Ascending aorta (tissue), 2 donors: Measurements from ENCODE around the gene ISG15. TPM values are rescaled to one million over a fixed set of nuclear protein-coding genes. Genes with fewer than 3 reads are reported as not detected.
"Not testable (repeated sequence)": the region's sequence is repeated elsewhere in the genome, so short reads cannot be mapped to it uniquely, and the experiment has no call there.

Experiments used
- DNase-seq, 2 donors: peaks; one replicate each; pipeline ENCODE4 v3.0.0-alpha.2; 2019; ENCODE audit warnings: low spot score in 2 of 2
- H3K27ac ChIP-seq, 2 donors: fragments of 200-600 bp; sonication (generic); one replicate each; pipeline ENCODE4 v1.5.1; 2016 to 2017; ENCODE audit warnings: mild to moderate bottlenecking in 1 of 2
- H3K27me3 ChIP-seq: fragments of 200-600 bp; sonication (generic); one replicate; pipeline ENCODE4 v1.5.1; 2017
- H3K36me3 ChIP-seq, 2 donors: fragments of 200-600 bp; sonication (generic); one replicate each; pipeline ENCODE4 v1.5.1; 2016
- H3K4me1 ChIP-seq, 2 donors: fragments of 200-600 bp; sonication (generic); one replicate each; pipeline ENCODE4 v1.5.1; 2016 to 2017; ENCODE audit warnings: mild to moderate bottlenecking in 1 of 2
- H3K4me3 ChIP-seq, 2 donors: fragments of 200-600 bp; sonication (generic); one replicate each; pipeline ENCODE4 v1.5.1; 2016 to 2017; ENCODE audit warnings: mild to moderate bottlenecking in 1 of 2
- H3K9me3 ChIP-seq, 2 donors: fragments of 200-600 bp; sonication (generic); one replicate each; pipeline ENCODE4 v1.5.1; 2016
- CTCF ChIP-seq, 3 experiments: fragments of 200-600 bp in 2 of 3; fragments of 450-650 bp in 1 of 3; sonication (generic) in 2 of 3; IDR thresholded peaks; one replicate each; pipeline ENCODE4 v1.5.1; 2016 to 2019; ENCODE audit warnings: antibody characterized with exemption in 3 of 3, mild to moderate bottlenecking in 1 of 3, moderate library complexity in 1 of 3
- intact Hi-C: fragments of 100-400 bp; cut with DNase I; formaldehyde crosslinking; loops from one replicate; pipeline ENCODE4 v1.15.1; 2023
- total RNA-seq: library from RNA; depleted of rRNA; stranded (reverse); fragments of >200 nt; gene quantifications from one replicate; pipeline ENCODE4 v1.1.0, GENCODE V29; 2016

Gene ISG15
- total RNA-seq, 1 donor from 2014 or later, result 125 TPM

GRCh38 chr1:981955-982558 is 31.2 kb upstream of the ISG15 start, which contains the start of gene PERM1:
PERM1 (minus strand) TSS chr1:982093; CDS start chr1:981029, 1,064 bp downstream.
- intact Hi-C loops, result no loop called here
- Histone ChIP-seq H3K4me1 (no peaks in the 10 kb centered on the region), H3K27ac (no peak within 1 kb of the TSS), H3K27me3 (no peaks in the 10 kb centered on the region), H3K9me3 (no peaks in the 10 kb centered on the region), H3K36me3 (no peaks in the 10 kb centered on the region), H3K4me3 (no peak within 1 kb of the TSS)
- DNase-seq, result no peak
- no peak for TF ChIP-seq CTCF (IDR thresholded peaks at IDR 0.05)

GRCh38 chr1:982765-983436 is 30.4 kb upstream of the ISG15 start:
- Histone ChIP-seq H3K36me3 (no peaks in the 10 kb centered on the region), H3K27ac (no peak overlapping the region), H3K4me1 (no peaks in the 10 kb centered on the region), H3K27me3 (no peaks in the 10 kb centered on the region), H3K4me3 (no peak overlapping the region), H3K9me3 (no peaks in the 10 kb centered on the region)
- intact Hi-C loops, result no loop called here
- DNase-seq, result no peak
- no peak for TF ChIP-seq CTCF (IDR thresholded peaks at IDR 0.05)

GRCh38 chr1:983798-984475 is 29.4 kb upstream of the ISG15 start:
- Histone ChIP-seq H3K4me1 (no peaks in the 10 kb centered on the region), H3K27me3 (no peaks in the 10 kb centered on the region), H3K36me3 (no peaks in the 10 kb centered on the region), H3K9me3 (no peaks in the 10 kb centered on the region), H3K27ac (no peak overlapping the region), H3K4me3 (peak overlapping the region in 1 of 2 donors; percentile 21)
- DNase-seq, result no peak
- intact Hi-C loops, result loop anchor here (1.0 kb wide), 2 partner anchors 19 to 80 kb away; no protein-coding TSS in a partner anchor
- peak; percentile 53 to 99 (median 98) for TF ChIP-seq CTCF (IDR thresholded peaks at IDR 0.05)

- Histone ChIP-seq H3K4me3 (peak overlapping the region in 1 of 2 donors; percentile 21), H3K4me1 (no peaks in the 10 kb centered on the region), H3K36me3 (no peaks in the 10 kb centered on the region), H3K9me3 (peaks cover 0 to 2% of the 10 kb centered on the region in 2 donors), H3K27ac (no peak overlapping the region), H3K27me3 (no peaks in the 10 kb centered on the region)
- no peak for DNase-seq
- TF ChIP-seq CTCF (IDR thresholded peaks at IDR 0.05), result no peak
- intact Hi-C loops, result loop anchor here (1.0 kb wide), 2 partner anchors 19 to 80 kb away; no protein-coding TSS in a partner anchor
Measured at GRCh38 chr1:984476-984814, 28.9 kb upstream of the ISG15 start.

GRCh38 chr1:985126-985525 is 28.2 kb upstream of the ISG15 start:
- no peak overlapping the region for H3K27ac ChIP-seq
- H3K36me3 ChIP-seq, result no peaks in the 10 kb centered on the region
- TF ChIP-seq CTCF (IDR thresholded peaks at IDR 0.05), result no peak
- H3K4me1 ChIP-seq, result no peaks in the 10 kb centered on the region
- no peaks in the 10 kb centered on the region for H3K27me3 ChIP-seq
- no peak for DNase-seq
- intact Hi-C loops, result no loop called here
- peaks cover 0 to 6% of the 10 kb centered on the region in 2 donors for H3K9me3 ChIP-seq
- H3K4me3 ChIP-seq, result no peak overlapping the region

GRCh38 chr1:988061-988460 is 25.2 kb upstream of the ISG15 start:
- H3K36me3 ChIP-seq, DNase-seq, H3K4me1 ChIP-seq, H3K27ac ChIP-seq, H3K27me3 ChIP-seq, intact Hi-C loops, H3K4me3 ChIP-seq: not testable (repeated sequence)
- H3K9me3 ChIP-seq, result peaks cover 0 to 24% of the 10 kb centered on the region in 2 donors

GRCh38 chr1:991275-991674 is 22.0 kb upstream of the ISG15 start:
- H3K4me3 ChIP-seq, H3K4me1 ChIP-seq, H3K27me3 ChIP-seq, H3K27ac ChIP-seq, DNase-seq, H3K36me3 ChIP-seq, intact Hi-C loops: not testable (repeated sequence)
- peaks cover 0 to 24% of the 10 kb centered on the region in 2 donors for H3K9me3 ChIP-seq
